HG02610 (cell line): ENCODE measurements around the gene SLCO1B1.

Source experiments
- ATAC-seq: cut with Tn5 transposase; IDR thresholded peaks from one replicate; pipeline ENCODE4 v1.9.1; 2021; ENCODE audit warnings: mild to moderate bottlenecking, moderate library complexity; ENCODE audit not compliant: unreplicated experiment

SLCO1B1 gene

DNA sequence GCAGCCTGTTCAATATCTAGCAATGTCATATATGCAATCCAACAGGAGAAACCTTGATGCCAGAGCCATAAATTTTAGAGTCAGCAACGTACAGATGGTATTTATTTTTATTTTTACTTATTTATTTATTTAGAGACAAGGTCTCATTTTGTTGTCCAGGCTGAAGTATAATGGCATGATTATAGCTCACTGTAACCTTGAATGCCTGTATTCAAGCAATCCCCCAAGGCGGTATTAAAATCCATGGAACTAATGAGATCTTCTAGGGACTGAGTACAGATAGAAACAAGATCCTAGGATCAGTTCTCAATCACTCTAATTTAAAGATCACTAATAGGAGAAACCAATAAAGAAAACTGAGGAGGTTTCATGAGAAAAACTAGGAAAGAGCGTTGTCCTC, 89.3 kb downstream of the SLCO1B1 start:
- no peak for ATAC-seq

DNA sequence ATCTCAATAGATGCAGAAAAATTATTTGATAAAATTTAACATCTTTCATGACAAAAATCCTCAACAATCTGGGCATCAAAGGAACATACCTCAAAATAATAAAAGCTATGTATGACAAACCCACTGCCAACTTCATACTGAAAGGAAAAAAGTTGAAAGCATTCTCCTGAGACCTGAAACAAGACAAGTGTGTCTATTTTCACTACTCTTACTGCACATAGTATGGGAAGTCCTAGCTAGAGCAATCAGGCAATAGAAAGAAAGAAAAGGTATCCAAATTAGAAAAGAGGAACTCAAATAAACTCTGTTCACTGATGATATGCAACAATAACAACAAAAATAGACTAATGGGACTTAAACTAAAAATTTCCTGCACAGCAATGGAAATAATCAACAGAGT, 90.1 kb downstream of the SLCO1B1 start:
- ATAC-seq, result no peak

DNA sequence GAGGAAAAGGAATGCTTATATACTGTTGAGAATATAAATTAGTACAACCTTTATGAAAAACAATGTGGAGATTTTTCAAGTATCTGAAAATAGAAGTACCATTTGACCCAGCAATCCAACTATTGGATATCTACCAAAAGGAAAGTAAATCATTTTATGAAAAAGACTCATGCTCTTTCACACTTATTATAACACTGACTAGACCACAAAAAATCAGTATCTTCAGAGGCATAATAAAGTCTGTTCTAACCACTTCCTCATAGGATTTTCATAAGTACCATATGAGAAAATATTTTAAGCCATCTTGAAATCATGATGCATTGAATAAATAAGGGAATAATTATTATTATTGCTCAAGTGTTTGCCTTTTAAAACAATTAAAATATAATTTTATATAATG, 90.8 kb downstream of the SLCO1B1 start:
- no peak for ATAC-seq

DNA sequence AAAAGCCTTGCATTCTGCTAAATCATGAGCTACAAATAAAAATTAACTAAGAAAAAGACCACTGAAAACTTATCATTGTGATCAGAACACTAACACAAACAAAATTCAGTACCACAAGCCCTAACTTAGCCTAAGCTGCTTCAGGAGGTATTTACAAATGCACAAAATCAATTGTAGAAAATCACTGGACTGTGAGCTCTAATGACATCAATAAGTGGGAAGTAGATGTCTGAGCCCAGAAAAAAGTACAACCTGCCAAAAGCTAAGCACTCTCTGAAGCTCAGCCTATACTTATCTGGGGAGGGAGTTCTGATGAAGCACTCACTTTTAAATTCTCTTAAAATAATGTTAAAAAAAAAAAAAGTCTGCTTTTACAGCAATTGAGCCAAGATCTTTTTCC, 92.9 kb downstream of the SLCO1B1 start:
- no peak for ATAC-seq

DNA sequence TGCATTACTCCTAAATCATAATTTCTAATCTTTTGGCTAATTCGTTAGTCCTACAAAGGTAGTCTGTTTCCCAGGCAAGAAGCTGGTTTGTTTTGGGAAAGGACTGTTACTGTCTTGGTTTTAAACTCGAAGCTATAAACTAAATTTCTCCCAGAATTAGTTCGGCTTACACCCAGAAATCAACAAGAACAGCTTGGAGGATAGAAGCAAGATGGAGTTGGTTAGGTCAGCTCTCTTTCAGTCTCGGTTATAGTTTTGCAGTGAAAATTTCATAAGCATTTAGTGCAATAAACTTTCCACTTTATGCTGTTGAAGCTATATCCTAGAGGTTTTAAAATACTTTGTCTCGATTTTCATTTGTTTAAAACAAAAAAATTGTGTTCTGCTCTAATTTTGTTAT, 103.4 kb downstream of the SLCO1B1 start:
- ATAC-seq, result no peak

DNA sequence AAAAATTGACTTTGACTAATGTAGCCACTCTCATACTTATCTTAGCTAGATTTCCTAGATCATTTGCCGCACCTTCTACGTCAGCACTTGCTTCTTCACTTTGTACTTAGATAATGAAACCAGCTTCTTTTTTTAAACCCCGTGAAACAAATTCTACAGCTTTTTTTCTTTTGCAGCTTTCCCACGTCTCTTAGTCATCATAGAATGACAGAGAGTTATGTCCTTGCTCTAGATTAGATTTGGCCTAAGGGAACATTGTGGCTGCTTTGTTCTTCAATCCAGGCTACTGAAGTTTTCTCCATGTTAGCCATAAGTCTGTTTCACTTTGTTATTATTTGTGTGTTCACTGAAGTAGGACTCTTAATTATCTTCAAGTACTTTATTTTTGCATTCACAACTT, 108.9 kb downstream of the SLCO1B1 start:
- ATAC-seq, result no peak

DNA sequence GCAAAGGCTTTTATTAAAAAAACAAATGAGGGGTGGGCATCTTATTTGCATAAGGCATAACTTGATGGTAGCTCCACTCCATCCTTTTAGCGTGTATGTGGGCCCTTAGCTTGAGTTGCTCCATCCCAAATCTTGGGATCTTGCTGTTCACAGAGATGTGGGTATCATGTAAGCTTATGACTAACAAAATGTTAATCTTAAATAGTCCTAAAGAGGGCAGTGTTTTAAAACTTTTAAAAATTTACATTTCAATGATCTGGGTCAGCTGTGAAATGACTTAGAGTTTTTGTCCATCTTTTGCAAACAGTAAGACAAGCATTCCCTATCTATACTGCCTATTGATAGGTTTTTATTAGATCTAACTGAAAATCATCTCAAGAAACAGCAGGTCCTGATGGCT, 117.7 kb downstream of the SLCO1B1 start:
- ATAC-seq, result peak; percentile 51

DNA sequence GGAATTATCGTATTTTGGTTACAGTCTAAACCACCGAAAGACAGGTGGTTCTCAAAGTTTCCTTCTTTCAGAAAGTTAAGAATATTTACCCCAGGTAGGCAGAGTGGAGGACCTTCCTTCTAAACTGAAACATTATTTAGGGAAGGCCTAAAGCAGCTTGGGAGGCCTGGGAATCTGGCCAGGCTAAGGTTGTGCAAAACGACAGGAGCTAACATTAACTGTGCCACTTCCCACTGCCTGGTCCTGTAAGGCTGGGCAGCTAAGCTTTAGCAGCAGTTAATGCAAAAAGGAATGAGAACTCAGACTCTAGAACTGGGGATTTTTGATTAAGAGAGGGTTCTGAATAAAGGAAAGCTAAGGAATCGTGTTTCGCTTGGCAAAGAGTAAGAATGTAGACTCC, 121.1 kb downstream of the SLCO1B1 start:
- ATAC-seq, result no peak

DNA sequence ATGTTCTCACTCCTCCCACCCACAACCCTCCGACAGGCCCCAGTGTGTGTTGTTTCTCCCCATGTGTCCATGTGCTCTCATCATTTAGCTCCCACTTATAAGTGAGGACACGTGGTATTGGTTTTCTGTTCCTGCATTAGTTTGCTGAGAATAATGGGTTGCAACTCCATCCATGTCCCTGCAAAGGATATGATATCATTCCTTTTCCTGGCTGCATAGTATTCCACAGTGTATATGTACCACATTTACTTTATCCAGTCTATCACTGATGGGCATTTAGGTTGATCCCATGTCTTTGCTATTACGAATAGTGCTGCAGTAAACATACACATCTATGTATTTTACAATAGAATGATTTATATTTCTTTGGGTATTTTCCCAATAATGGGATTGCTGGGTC, 126.2 kb downstream of the SLCO1B1 start:
- no peak for ATAC-seq

DNA sequence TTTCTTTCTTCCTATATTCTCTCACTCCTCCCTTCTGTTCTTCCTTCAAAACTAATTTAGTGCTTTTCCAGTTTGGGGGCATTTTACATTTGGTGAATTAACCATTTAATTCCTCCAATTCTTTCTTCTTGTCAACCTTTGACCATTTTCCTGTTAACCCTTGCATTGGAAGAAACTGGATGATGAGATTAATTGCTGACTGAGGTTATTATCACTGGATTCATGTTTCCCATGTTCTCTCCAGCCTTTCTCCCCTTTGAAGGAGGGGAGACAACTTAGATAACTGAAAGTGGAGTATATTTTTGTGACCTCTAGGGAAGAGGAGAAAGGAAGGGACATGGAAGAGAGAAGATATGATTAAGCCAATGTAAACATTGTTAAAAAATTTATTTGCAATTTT, 133.2 kb downstream of the SLCO1B1 start:
- ATAC-seq, result no peak

DNA sequence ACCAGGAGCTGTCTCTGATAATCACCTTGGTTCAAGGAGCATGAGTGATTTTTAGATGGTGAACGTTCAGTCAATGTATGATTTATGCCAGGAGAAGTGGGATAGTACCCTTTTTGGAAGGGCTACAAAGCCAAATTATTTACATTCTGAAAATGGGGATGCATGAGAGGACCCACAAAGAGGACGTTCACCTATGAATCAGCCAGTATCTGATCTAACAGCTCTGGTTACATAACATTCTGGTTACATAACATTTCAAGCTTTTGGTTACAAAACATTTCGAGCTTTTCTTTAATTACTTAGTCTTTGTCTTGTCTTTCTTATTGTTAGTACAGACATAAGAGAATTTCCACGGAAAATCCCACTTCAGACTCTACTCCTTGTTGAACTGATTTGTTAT, 134.9 kb downstream of the SLCO1B1 start:
- no peak for ATAC-seq

DNA sequence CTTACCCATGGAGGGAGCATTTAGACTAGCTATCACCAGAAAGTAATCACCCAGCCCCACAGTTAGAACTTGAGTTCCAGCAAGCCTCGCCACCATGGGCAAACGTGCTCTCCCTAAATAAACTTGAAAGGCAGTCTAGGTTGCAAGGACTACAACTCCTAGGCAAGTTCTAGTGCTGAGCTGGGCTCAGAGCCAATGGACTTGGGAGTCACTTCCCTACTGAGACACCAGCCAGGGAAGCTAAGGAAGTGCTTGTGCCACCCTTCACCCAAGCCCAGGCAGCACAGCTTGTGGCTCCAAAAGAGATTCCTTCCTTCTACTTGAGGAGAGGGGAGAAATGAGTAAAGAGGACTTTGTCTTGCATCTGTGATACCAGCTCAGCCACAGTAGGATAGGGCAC, 145.8 kb downstream of the SLCO1B1 start:
- no peak for ATAC-seq
